WTC11 (cell line): ENCODE measurements around the gene COX8C. TPM values are rescaled to one million over a fixed set of nuclear protein-coding genes. Genes with fewer than 3 reads are reported as not detected.

ENCODE experiments used
- ATAC-seq: fragments of 200-7000 bp; cut with Tn5 transposase; 2 replicates; pipeline ENCODE4 v1.10.0; 2021; ENCODE audit warnings: mild to moderate bottlenecking, moderate library complexity
- CTCF ChIA-PET: fragments of 300-600 bp; sonication (Branson Sonifier 250); formaldehyde crosslinking; loops from one replicate; lab custom pipeline; 2021; ENCODE audit warnings: antibody characterized with exemption; lab: Charles Lee
- POLR2A ChIA-PET: fragments of 350-600 bp; sonication (Branson Sonifier 250); formaldehyde crosslinking; loops from one replicate; lab custom pipeline; 2021; ENCODE audit warnings: antibody characterized with exemption; lab: Charles Lee
- DNase-seq: peaks from one replicate; pipeline ENCODE4 v3.0.0; 2021; ENCODE audit warnings: low spot score
- H3K27ac Mint-ChIP-seq: 2 replicates; pipeline ENCODE4 v1.8.0; 2021; ENCODE audit warnings: mixed read lengths
- H3K27me3 Mint-ChIP-seq: 2 replicates; pipeline ENCODE4 v1.8.0; 2021; ENCODE audit warnings: low read depth, mild to moderate bottlenecking, moderate library complexity, mixed read lengths
- H3K36me3 Mint-ChIP-seq: 2 replicates; pipeline ENCODE4 v1.8.0; 2021; ENCODE audit warnings: mixed read lengths
- H3K4me1 Mint-ChIP-seq: 2 replicates; pipeline ENCODE4 v1.8.0; 2022; ENCODE audit warnings: mixed read lengths
- H3K4me3 Mint-ChIP-seq: 2 replicates; pipeline ENCODE4 v1.8.0; 2021; ENCODE audit warnings: mild to moderate bottlenecking, moderate library complexity, mixed read lengths
- H3K9me3 Mint-ChIP-seq: 2 replicates; pipeline ENCODE4 v1.8.0; 2021; ENCODE audit warnings: mixed read lengths
- AR ChIP-seq: fragments of 250-450 bp; sonication (Bioruptor Pico); IDR thresholded peaks from 2 replicates; pipeline ENCODE4 v1.9.0; 2021; ENCODE audit warnings: mild to moderate bottlenecking
- ARID4B ChIP-seq: sonication (generic); formaldehyde crosslinking; IDR thresholded peaks from 2 replicates; pipeline ENCODE4 v1.8.0; 2023; ENCODE audit warnings: missing genetic modification reagents, mild to moderate bottlenecking, borderline replicate concordance
- ATF2 ChIP-seq: sonication (generic); formaldehyde crosslinking; IDR thresholded peaks from 2 replicates; pipeline ENCODE4 v1.8.1; 2022; ENCODE audit warnings: low read depth, missing genetic modification reagents, borderline replicate concordance
- CBFB ChIP-seq: sonication (generic); formaldehyde crosslinking; IDR thresholded peaks from 2 replicates; pipeline ENCODE4 v1.8.1; 2022; ENCODE audit warnings: mild to moderate bottlenecking, low read depth, missing genetic modification reagents
- CREB1 ChIP-seq: sonication (generic); formaldehyde crosslinking; IDR thresholded peaks from 2 replicates; pipeline ENCODE4 v1.8.0; 2023; ENCODE audit warnings: mild to moderate bottlenecking, missing genetic modification reagents
- ELF4 ChIP-seq: sonication (generic); formaldehyde crosslinking; IDR thresholded peaks from 2 replicates; pipeline ENCODE4 v1.8.1; 2022; ENCODE audit warnings: low read depth, mild to moderate bottlenecking, moderate library complexity, missing genetic modification reagents
- ETV6 ChIP-seq: sonication (generic); formaldehyde crosslinking; IDR thresholded peaks from 2 replicates; pipeline ENCODE4 v1.8.1; 2022; ENCODE audit warnings: mild to moderate bottlenecking, missing genetic modification reagents
- FOXP1 ChIP-seq: sonication (generic); formaldehyde crosslinking; IDR thresholded peaks from 2 replicates; pipeline ENCODE4 v1.8.0; 2022; ENCODE audit warnings: missing genetic modification reagents, mild to moderate bottlenecking, moderate library complexity, borderline replicate concordance
- GABPB1 ChIP-seq: sonication (generic); formaldehyde crosslinking; IDR thresholded peaks from 2 replicates; pipeline ENCODE4 v1.8.1; 2023; ENCODE audit warnings: mild to moderate bottlenecking, missing genetic modification reagents
- MXD4 ChIP-seq: fragments of 250-450 bp; sonication (Bioruptor Pico); IDR thresholded peaks from 2 replicates; pipeline ENCODE4 v1.8.0; 2021; ENCODE audit warnings: mild to moderate bottlenecking, moderate library complexity, borderline replicate concordance
- ZNF138 ChIP-seq: sonication (generic); formaldehyde crosslinking; conservative IDR thresholded peaks from 2 replicates; pipeline ENCODE4 v1.8.1; 2022; ENCODE audit warnings: mild to moderate bottlenecking, moderate library complexity, missing genetic modification reagents
- ZNF219 ChIP-seq: sonication (generic); formaldehyde crosslinking; IDR thresholded peaks from 2 replicates; pipeline ENCODE4 v1.8.0; 2023; ENCODE audit warnings: missing genetic modification reagents, mild to moderate bottlenecking, borderline replicate concordance
- ZNF317 ChIP-seq: sonication (generic); formaldehyde crosslinking; IDR thresholded peaks from 2 replicates; pipeline ENCODE4 v1.8.1; 2023; ENCODE audit warnings: low read depth, mild to moderate bottlenecking, moderate library complexity, missing genetic modification reagents, borderline replicate concordance
- ZNF423 ChIP-seq: fragments of 250-450 bp; sonication (Bioruptor Pico); IDR thresholded peaks from 2 replicates; pipeline ENCODE4 v2.1.2; 2022; ENCODE audit warnings: mild to moderate bottlenecking, moderate library complexity
- total RNA-seq: library from RNA; stranded (reverse); gene quantifications from 3 replicates; pipeline ENCODE4 v1.2.3, GENCODE V29; 2021
- TF ChIP-seq, protein P1 (sequence below): sonication (generic); formaldehyde crosslinking; IDR thresholded peaks from 2 replicates; pipeline ENCODE4 v1.8.1; 2022; ENCODE audit warnings: mild to moderate bottlenecking, moderate library complexity, missing genetic modification reagents
- TF ChIP-seq, protein P2 (sequence below): sonication (generic); formaldehyde crosslinking; IDR thresholded peaks from 2 replicates; pipeline ENCODE4 v1.8.1; 2023; ENCODE audit warnings: mild to moderate bottlenecking, missing genetic modification reagents, moderate library complexity
- TF ChIP-seq, protein P3 (sequence below): sonication (generic); formaldehyde crosslinking; IDR thresholded peaks from 2 replicates; pipeline ENCODE4 v1.8.0; 2022; ENCODE audit warnings: mild to moderate bottlenecking, missing genetic modification reagents
- TF ChIP-seq, protein P4 (sequence below): fragments of 250-450 bp; sonication (Bioruptor Pico); IDR thresholded peaks from 2 replicates; pipeline ENCODE4 v1.9.0; 2021; ENCODE audit warnings: mild to moderate bottlenecking, borderline replicate concordance
- TF ChIP-seq, protein P5 (sequence below): fragments of 250-450 bp; sonication (Bioruptor Pico); IDR thresholded peaks from 2 replicates; pipeline ENCODE4 v1.9.0; 2021; ENCODE audit warnings: mild to moderate bottlenecking

The COX8C gene
- total RNA-seq, 1 experiment from 2014 or later: not detected

- TF ChIP-seq AR (CRISPR knock-in tag) (no peak), ATF2 (CRISPR knock-in tag) (no peak), ARID4B (CRISPR knock-in tag) (no peak), GABPB1 (no peak)
- TF ChIP-seq, protein P1, sequence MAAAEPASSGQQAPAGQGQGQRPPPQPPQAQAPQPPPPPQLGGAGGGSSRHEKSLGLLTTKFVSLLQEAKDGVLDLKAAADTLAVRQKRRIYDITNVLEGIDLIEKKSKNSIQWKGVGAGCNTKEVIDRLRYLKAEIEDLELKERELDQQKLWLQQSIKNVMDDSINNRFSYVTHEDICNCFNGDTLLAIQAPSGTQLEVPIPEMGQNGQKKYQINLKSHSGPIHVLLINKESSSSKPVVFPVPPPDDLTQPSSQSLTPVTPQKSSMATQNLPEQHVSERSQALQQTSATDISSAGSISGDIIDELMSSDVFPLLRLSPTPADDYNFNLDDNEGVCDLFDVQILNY (CRISPR knock-in tag): no peak
- TF ChIP-seq, protein P2, sequence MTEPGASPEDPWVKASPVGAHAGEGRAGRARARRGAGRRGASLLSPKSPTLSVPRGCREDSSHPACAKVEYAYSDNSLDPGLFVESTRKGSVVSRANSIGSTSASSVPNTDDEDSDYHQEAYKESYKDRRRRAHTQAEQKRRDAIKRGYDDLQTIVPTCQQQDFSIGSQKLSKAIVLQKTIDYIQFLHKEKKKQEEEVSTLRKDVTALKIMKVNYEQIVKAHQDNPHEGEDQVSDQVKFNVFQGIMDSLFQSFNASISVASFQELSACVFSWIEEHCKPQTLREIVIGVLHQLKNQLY (CRISPR knock-in tag): no peak
- TF ChIP-seq, protein P3, sequence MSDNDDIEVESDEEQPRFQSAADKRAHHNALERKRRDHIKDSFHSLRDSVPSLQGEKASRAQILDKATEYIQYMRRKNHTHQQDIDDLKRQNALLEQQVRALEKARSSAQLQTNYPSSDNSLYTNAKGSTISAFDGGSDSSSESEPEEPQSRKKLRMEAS (CRISPR knock-in tag): no peak
Observed at GRCh38 chr14:93316716-93317115, 30.3 kb upstream of the COX8C start (continued).

GRCh38 chr14:93317210-93317874 is 29.6 kb upstream of the COX8C start:
- CTCF ChIA-PET: interaction anchor here (1.0 kb wide), 1 partner anchor 110 kb away, joined by 3 read pairs; the partner anchor contains the start of genes GON7 and UBR7
- ATAC-seq (no peak), DNase-seq (no peak)
- POLR2A ChIA-PET: no interaction called here
- H3K27me3 Mint-ChIP-seq: no peaks in the 10 kb centered on the region
- peak overlapping the region; percentile 73; the same call in 1 of the 2 replicates for H3K27ac Mint-ChIP-seq
- H3K36me3 Mint-ChIP-seq: 0 out of 2 replicates have a peak, but pooled peaks cover 3% of the 10 kb centered on the region
- H3K9me3 Mint-ChIP-seq: peaks cover 5% of the 10 kb centered on the region
- no peak overlapping the region for H3K4me3 Mint-ChIP-seq
- peaks cover 28% of the 10 kb centered on the region for H3K4me1 Mint-ChIP-seq
- TF ChIP-seq, protein P4, sequence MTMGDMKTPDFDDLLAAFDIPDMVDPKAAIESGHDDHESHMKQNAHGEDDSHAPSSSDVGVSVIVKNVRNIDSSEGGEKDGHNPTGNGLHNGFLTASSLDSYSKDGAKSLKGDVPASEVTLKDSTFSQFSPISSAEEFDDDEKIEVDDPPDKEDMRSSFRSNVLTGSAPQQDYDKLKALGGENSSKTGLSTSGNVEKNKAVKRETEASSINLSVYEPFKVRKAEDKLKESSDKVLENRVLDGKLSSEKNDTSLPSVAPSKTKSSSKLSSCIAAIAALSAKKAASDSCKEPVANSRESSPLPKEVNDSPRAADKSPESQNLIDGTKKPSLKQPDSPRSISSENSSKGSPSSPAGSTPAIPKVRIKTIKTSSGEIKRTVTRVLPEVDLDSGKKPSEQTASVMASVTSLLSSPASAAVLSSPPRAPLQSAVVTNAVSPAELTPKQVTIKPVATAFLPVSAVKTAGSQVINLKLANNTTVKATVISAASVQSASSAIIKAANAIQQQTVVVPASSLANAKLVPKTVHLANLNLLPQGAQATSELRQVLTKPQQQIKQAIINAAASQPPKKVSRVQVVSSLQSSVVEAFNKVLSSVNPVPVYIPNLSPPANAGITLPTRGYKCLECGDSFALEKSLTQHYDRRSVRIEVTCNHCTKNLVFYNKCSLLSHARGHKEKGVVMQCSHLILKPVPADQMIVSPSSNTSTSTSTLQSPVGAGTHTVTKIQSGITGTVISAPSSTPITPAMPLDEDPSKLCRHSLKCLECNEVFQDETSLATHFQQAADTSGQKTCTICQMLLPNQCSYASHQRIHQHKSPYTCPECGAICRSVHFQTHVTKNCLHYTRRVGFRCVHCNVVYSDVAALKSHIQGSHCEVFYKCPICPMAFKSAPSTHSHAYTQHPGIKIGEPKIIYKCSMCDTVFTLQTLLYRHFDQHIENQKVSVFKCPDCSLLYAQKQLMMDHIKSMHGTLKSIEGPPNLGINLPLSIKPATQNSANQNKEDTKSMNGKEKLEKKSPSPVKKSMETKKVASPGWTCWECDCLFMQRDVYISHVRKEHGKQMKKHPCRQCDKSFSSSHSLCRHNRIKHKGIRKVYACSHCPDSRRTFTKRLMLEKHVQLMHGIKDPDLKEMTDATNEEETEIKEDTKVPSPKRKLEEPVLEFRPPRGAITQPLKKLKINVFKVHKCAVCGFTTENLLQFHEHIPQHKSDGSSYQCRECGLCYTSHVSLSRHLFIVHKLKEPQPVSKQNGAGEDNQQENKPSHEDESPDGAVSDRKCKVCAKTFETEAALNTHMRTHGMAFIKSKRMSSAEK (CRISPR knock-in tag): no peak
- TF ChIP-seq, protein P5, sequence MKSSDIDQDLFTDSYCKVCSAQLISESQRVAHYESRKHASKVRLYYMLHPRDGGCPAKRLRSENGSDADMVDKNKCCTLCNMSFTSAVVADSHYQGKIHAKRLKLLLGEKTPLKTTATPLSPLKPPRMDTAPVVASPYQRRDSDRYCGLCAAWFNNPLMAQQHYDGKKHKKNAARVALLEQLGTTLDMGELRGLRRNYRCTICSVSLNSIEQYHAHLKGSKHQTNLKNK (CRISPR knock-in tag): no peak
- no peak for TF ChIP-seq CBFB (CRISPR knock-in tag)
- TF ChIP-seq MXD4 (CRISPR knock-in tag): no peak
- TF ChIP-seq ZNF138 (CRISPR knock-in tag): no peak
- no peak for TF ChIP-seq CREB1
- no peak for TF ChIP-seq ETV6
- TF ChIP-seq FOXP1 (CRISPR knock-in tag): no peak
- no peak for TF ChIP-seq ELF4 (CRISPR knock-in tag)
- no peak for TF ChIP-seq ZNF317 (CRISPR knock-in tag)
- no peak for TF ChIP-seq ZNF219 (CRISPR knock-in tag)
- no peak for TF ChIP-seq GABPB1
- TF ChIP-seq ZNF423 (CRISPR knock-in tag): no peak
